NOMO-1 treated with DMSO at 0.1 percent for 48 hours (cell line): ENCODE data around the gene MYL12A.

Experiments used
- DNase-seq: peaks from one replicate; lab custom pipeline; 2025; ENCODE audit not compliant: unreplicated experiment; lab: John Stamatoyannopoulos, UW

The MYL12A gene

DNA sequence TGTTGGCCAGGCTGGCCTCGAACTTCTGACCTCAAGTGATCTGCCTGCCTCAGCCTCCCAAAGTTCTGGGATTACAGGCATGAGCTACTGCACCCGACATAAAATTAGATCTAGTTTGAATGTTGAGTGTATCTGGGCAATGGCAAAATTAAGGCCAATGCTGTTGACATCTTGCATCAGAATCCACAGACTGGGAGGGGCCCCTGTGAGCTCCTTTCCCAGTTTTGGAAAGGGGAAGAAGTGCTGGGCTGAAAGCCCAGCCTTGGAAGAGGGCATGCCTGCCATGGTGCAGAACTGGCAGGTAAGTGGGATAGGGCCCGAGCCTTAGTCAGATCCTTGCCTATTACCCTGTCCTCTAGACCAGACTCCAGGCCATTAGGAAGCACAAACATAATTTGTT, 23.4 kb upstream of the MYL12A start:
- no peak for DNase-seq

DNA sequence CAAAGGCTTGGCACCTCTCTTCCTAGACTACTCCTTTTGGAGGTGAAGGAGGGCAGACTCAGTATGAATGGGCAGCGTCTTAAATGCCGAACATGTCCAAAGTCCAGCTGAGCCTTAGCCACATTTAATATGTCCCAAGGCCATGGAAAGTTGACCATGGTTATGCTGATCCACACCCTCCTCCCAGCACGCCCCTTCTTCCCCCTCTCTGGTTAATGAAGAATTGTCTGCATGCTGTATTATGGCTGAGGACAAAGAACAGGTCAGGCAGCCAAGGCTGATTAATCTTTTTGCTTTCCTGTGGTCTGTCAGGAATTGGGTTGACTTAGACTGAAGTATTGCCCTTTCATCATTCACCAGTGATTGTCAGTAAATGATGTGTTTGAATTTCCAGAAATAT, 22.0 kb upstream of the MYL12A start:
- DNase-seq = no peak

- DNase-seq = no peak
These were observed 21.6 kb upstream of the MYL12A start for GRCh38 chr18:3226048-3226447.

DNA sequence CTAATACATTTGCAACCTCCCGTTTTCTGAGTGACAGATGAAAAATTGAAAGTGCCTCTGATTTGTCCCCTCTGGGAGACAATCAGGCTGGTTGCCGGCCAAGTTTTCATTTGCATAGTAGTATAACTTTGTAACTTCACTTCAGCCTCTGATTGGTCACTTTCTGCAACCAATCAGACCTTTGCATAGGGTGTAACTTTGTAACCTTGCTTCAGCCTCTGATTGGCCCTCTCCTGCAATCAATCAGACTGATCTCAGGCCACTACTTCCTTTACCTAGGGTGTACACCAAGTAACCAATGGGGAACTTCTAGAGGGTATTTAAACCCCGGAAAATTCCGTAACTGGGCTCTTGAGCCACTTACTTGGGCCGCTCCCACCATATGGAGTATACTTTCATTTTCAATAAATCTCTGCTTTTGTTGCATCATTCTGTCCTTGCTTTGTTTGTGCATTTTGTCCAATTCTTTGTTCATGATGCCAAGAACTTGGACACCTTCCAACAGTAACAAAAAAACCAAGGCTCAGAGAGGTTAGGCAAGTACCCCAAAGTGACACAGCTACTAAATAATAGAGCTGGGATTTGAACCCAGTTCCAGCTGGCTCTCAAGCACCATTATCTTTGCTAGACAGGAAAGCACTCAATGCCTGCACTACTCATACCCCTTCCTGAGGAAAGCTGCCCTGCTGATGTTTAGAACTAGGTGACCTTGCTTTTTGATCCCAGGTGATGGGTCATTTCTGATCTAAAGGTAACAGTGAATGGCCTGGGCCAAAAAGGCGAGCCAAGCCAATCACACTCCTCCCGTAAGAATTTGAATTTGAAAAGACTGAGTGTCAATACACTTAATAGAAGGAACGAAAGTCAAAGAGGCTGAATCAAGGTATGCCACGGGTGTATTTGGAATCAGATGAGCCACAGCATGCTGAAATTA, 16.9 kb upstream of the MYL12A start:
- peak; percentile 54 for DNase-seq

DNA sequence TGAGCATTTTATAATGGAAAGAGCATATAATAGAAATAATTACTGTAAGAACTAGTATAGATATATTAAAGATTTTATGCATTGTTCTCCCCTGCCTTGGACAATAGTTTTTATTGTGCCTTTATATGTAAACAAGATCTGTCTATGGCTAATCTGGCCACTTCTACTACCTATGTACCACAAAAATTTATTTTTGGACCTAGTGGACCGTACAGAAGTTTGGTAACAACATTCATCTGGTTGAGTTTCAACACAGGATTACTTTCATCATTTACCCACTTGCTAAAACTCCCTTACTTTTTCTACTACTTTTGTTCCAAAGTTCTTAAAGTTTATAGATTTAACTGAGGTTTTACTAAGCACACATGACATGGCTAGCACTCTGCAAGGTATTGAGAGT, 14.6 kb upstream of the MYL12A start:
- DNase-seq = no peak

DNA sequence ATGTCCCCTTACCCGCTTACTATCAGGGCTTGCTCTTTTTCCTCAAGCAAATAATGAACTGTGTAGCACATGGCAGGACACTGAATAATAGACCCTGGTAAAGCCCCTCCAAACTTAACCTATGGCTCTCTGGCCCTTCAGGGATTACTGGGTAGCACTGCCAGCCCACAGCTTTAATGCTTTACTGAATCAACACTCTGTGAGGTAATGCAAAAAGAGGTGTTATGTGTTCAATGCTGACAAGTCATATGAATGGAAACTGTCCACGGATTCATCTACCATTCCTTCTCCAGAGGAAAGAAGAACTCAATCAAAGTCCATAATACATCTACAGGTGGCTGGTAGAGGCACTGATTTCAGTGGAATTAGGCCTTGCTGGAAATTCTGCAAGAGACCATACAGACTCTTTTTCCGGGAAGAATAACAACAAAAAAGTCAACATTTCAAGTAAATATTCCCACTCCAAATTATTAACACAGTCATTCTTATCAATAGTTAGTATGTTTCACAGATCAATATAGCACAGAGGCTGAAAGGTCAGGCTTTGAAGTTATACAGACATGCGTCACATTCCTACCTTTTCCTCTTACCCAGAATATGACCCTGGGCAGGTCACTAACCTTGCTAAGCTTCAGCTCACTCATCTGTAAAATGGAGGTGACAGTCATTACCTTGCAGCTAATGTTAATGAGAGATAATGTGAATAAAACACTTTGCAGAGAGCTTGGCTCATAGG, 14.0 kb upstream of the MYL12A start:
- DNase-seq = no peak

- DNase-seq = no peak
These were observed 13.1 kb upstream of the MYL12A start for GRCh38 chr18:3234457-3234856.

- DNase-seq = no peak
These were observed 11.8 kb upstream of the MYL12A start for GRCh38 chr18:3235846-3236245.

GRCh38 chr18:3236470-3236869, 11.1 kb upstream of the MYL12A start:
- DNase-seq = no peak

- DNase-seq = no peak
These were observed 8.9 kb upstream of the MYL12A start for GRCh38 chr18:3238742-3239141.

GRCh38 chr18:3245185-3245564, 2.4 kb upstream of the MYL12A start:
- DNase-seq = no peak

- peak; percentile 85 for DNase-seq
These were observed 1.6 kb upstream of the MYL12A start for GRCh38 chr18:3245853-3246634.

- peak; percentile 52 for DNase-seq
These were observed 864 bp upstream of the MYL12A start for GRCh38 chr18:3246635-3247239.

- DNase-seq = no peak
These were observed 559 bp downstream of the MYL12A start for GRCh38 chr18:3248062-3248657.

- peak; percentile 82 for DNase-seq
These were observed 1.2 kb downstream of the MYL12A start for GRCh38 chr18:3248658-3249359.

DNA sequence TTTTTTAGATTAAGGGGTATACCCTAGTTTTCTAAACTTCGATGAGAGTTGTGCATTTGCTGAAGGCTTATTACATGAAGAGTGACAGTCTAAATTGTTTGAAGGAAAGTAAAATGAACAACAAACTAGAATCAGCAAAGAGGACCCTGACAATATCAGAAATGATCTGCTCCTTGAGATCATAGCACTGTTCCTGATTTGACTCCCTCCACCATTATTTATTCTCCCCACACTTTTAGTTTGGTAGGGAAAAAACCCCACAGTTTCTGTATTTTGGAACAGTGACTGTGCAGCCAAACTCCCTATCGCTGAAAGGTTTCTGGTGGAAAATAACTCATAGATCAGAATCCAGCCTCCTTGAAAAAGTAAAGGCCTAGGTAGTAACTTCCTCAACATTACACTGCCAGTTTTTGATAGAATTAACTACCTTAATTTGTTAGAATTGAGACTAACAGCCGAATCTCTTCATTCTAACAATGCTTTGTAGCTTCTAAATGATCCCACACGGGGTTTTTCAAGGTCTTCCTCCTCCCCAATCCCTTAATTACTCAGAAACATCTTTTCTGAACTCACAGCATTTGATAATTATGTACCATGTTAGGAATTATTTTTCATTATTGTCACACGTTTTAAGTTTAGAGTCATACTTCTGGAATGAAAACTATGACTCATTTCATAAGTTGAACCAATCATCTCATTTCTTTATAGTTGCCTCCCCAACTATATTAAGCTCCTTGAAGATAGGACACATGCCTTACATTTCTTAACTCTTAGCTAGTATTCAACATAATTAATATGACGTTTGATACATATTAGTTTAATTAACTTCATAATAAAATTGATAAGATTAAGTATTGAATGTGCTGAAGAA, 2.9 kb downstream of the MYL12A start:
- no peak for DNase-seq

GRCh38 chr18:3251249-3251962, 3.8 kb downstream of the MYL12A start:
- no peak for DNase-seq

DNA sequence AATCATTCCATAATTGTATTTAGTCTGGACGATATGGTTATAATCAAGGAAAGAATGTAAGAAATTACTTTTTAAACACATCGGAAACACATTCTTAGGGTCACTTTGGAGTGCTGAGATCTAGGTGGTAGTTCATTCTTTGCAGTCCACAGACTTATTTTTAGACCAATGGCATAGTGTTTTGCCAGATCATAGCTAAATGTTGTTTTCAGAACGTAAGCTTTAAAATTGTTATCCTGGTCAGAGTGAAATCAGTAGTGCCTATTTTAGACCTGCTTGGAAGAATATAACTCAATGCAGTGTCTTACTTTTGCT, 4.3 kb downstream of the MYL12A start:
- DNase-seq = no peak

GRCh38 chr18:3252843-3253242, 5.2 kb downstream of the MYL12A start:
- DNase-seq = no peak
